Subcutaneous adipose tissue (tissue), 4 donors: Measurements from ENCODE around the gene QSOX2. TPM values are rescaled to one million over a fixed set of nuclear protein-coding genes. Genes with fewer than 3 reads are reported as not detected.

Experiments used
- CTCF ChIP-seq: fragments of 450-650 bp; IDR thresholded peaks from one replicate; pipeline ENCODE4 v1.5.1; 2016; ENCODE audit warnings: low read depth, mild to moderate bottlenecking, control low read depth, antibody characterized with exemption, moderate library complexity
- total RNA-seq, 4 donors: library from RNA; depleted of rRNA; stranded (reverse); fragments of >200 nt; gene quantifications; one replicate each; pipeline ENCODE4 v1.1.0, GENCODE V29; 2016

QSOX2 gene
- total RNA-seq, 4 donors from 2014 or later = 3.7 to 5.3 (median 4.5) TPM

- TF ChIP-seq CTCF = no peak
These were observed 15.4 kb upstream of the QSOX2 start for GRCh38 chr9:136260936-136261472.

- TF ChIP-seq CTCF = no peak
These were observed 14.9 kb upstream of the QSOX2 start for GRCh38 chr9:136260521-136260920.

GRCh38 chr9:136259836-136260235, 14.2 kb upstream of the QSOX2 start:
- no peak for TF ChIP-seq CTCF

GRCh38 chr9:136259517-136259813, 13.9 kb upstream of the QSOX2 start:
- TF ChIP-seq CTCF = no peak

GRCh38 chr9:136258786-136259516, 13.3 kb upstream of the QSOX2 start:
- no peak for TF ChIP-seq CTCF

- TF ChIP-seq CTCF = no peak
These were observed 12.7 kb upstream of the QSOX2 start for GRCh38 chr9:136258299-136258625.

GRCh38 chr9:136257381-136258298, 12.0 kb upstream of the QSOX2 start:
- no peak for TF ChIP-seq CTCF
